Right forelimb (tissue), 1 donor: ENCODE data around the gene PIP5K1B.

ENCODE experiments used
- DNase-seq: peaks from one replicate; pipeline ENCODE4 v3.0.0-alpha.2; 2018

The PIP5K1B gene

GRCh38 chr9:68923480-68923879 lies 218.4 kb downstream of the PIP5K1B start:
- no peak for DNase-seq

- DNase-seq, result no peak
Measured at GRCh38 chr9:68925175-68925574, 220.1 kb downstream of the PIP5K1B start.

GRCh38 chr9:68927165-68927564 lies 222.1 kb downstream of the PIP5K1B start:
- DNase-seq, result no peak

GRCh38 chr9:68931821-68932220 lies 226.8 kb downstream of the PIP5K1B start:
- DNase-seq, result no peak

GRCh38 chr9:68932458-68932857 lies 227.4 kb downstream of the PIP5K1B start:
- no peak for DNase-seq

- no peak for DNase-seq
Measured at GRCh38 chr9:68933434-68934328, 228.6 kb downstream of the PIP5K1B start.

GRCh38 chr9:68934329-68934644 lies 229.2 kb downstream of the PIP5K1B start:
- no peak for DNase-seq

GRCh38 chr9:68940573-68940972 lies 235.5 kb downstream of the PIP5K1B start:
- DNase-seq, result no peak

GRCh38 chr9:68941780-68942459 lies 236.9 kb downstream of the PIP5K1B start:
- no peak for DNase-seq

- DNase-seq, result no peak
Measured at GRCh38 chr9:68942790-68943189, 237.8 kb downstream of the PIP5K1B start.

- DNase-seq, result no peak
Measured at GRCh38 chr9:68947015-68947414, 242.0 kb downstream of the PIP5K1B start.

- no peak for DNase-seq
Measured at GRCh38 chr9:68947842-68948569, 243.0 kb downstream of the PIP5K1B start.

GRCh38 chr9:68949271-68950000 lies 244.4 kb downstream of the PIP5K1B start:
- no peak for DNase-seq

- no peak for DNase-seq
Measured at GRCh38 chr9:68950188-68950587, 245.1 kb downstream of the PIP5K1B start.

- no peak for DNase-seq
Measured at GRCh38 chr9:68950689-68951088, 245.6 kb downstream of the PIP5K1B start.

- DNase-seq, result no peak
Measured at GRCh38 chr9:68951879-68952659, 247.0 kb downstream of the PIP5K1B start.

- no peak for DNase-seq
Measured at GRCh38 chr9:68953771-68954170, 248.7 kb downstream of the PIP5K1B start.

GRCh38 chr9:68955330-68955729 lies 250.3 kb downstream of the PIP5K1B start:
- DNase-seq, result no peak

GRCh38 chr9:68957479-68957878 lies 252.4 kb downstream of the PIP5K1B start:
- DNase-seq, result no peak

- DNase-seq, result no peak
Measured at GRCh38 chr9:68961587-68961986, 256.5 kb downstream of the PIP5K1B start.

GRCh38 chr9:68963416-68963815 lies 258.4 kb downstream of the PIP5K1B start:
- DNase-seq, result no peak

GRCh38 chr9:68964102-68964541 lies 259.1 kb downstream of the PIP5K1B start:
- DNase-seq, result no peak
